Fibroblast of skin of right quadriceps (primary cell): ENCODE data around the gene IFNK.
A peak's percentile ranks its signal among the peaks of the same experiment; 100 is the strongest.

ENCODE experiments used
- DNase-seq: peaks from one replicate; pipeline ENCODE4 v3.0.0-alpha.2; 2013

Gene IFNK

DNA sequence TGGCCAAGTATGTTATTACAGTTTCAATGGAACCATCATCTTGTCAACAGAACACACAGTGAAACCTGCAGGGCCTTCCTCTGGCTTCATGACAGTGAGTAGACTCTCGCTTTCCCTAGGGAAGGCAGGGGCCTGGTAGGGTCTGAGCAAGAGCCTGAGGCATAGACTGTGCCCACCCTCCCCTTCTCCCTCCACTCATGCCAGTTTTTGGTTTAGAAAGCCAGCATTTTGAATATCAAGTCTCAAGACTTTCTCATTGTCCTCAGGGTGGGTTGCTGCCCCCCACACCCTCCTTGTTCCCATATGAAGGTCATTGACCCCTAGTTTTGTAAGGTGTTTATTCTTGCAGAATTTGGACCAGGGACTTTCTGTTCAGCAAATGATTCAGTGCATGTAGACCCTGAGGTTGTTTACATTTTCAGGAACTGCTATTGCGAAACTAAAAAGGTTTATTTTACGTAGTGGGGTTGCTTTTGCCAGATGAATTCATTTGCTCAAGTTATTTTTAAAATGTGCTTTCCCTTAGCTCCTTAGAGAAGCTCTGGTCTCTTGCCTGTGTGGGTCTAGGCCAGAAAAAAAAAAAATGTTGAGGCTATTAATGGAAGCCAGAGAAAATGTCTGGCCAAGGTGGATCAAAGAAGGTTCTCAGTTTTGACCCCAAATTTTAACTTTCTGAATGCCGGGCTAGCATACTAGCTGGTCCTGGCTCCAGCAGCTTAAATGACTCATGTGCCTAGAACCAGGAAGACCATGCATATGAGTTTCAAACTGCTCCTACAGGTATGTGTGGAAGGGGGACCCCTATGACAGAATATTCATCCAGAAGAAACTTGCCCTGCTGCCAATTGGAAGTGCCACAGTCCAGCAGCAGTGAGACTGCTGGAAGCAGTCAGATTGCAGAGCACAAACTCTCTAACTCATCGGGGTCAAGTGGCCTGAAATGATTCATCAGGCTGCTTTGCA is 15.7 kb downstream of the IFNK start:
- DNase-seq = peak; percentile 44

DNA sequence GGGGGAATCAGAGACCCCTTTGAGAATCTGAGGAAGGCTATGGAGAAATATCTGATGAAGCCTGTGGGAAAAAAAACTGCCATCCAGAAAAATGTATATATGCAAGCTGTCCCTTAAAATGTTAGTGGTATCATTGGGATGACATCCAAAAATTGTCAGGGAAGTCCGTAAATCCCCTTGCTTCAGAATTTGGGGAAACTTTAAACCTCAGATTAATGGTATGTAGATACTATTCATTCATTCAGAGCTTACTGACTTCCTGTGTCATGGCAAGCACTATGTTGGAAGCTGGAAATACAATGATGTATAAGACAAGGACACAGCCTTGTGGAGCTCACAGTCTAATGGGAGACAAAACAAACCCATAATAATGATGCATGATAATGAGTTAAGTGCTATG is 16.4 kb downstream of the IFNK start:
- DNase-seq = no peak

DNA sequence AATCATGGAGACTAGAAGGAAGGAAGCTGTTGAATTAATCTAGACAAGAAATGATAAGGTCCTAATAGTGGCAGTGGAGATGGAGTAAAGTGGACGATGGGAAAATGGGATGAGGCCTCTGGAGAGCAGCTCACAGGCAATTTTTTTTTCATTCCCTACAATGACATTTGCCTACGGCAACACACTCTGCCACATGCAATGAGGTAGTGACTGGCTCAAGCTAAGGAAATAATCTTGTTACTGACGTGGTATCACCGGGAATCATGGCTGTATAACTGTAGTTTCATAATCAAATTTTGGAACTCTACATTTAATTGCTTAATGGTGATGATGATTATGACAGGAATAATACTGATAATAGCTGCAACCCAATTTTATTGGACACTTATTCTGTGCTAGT is 17.6 kb downstream of the IFNK start:
- no peak for DNase-seq

DNA sequence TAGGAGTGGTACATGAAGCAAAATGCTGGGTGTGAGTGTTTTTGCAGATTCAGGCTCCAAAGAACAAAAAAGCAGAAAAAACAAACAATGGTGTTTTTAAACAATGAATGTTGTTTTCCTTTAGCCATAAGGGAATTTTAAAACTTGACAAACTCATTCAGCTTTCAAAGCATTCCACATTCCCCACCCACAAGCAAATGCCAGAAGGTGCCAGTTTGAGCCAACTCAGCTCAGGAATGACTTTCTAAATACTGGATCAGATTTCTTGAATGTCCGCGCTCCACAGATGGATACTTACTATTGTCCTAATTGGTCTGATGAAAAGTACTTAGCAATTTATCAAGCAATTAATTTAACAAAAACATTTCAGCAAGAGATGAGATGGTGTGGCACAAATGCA is 18.4 kb downstream of the IFNK start:
- no peak for DNase-seq

DNA sequence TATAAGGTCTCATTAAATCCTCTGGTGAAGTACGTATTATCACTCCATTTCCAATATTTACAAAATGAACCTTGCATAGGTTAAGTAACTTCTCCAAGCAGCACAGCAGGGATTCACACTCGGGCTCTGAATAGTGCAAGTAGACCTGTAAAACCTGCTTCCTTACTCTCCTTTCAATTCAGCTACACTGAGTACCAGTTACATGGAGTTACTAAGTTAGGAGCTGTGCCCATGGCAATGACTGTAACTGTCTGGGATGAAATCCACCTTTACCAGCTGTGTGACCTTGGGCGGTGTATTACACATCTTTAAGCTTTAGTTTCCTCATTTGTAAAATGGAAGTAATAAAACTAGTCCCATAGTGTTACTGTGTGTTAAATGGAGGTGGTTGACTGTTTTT is 21.4 kb downstream of the IFNK start:
- no peak for DNase-seq

DNA sequence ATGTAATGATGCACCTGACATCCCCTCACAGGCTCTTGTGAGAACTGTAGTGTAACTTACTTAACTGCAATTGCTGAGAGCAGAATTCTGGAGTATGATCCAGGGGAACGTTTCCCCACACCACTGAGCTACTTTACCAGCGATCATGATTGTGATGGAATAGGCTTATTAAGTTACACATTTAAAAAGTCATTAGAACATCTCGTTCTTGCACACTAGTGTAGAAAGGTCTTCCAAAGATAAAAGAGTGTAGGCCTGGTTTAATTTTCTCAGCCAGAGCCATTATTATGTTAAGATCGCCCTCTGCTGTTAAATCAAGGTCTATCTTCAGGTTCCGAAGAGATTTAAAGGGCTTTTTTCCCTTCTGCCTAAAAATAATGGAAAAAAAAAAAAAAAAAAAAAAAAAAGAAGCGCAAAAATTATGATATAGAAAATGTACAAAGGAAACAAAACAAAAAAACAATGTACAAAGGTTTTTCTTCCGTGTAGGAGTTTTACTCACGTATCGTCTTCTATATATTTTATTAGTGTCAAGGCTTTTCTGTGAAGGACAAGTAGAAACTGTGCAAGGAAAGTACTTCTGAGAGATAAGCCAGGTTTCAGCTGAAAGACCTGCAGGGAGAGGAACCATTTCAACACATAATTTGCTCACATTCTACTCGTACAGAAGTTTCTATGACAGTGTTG is 24.1 kb downstream of the IFNK start:
- peak; percentile 31 for DNase-seq

DNA sequence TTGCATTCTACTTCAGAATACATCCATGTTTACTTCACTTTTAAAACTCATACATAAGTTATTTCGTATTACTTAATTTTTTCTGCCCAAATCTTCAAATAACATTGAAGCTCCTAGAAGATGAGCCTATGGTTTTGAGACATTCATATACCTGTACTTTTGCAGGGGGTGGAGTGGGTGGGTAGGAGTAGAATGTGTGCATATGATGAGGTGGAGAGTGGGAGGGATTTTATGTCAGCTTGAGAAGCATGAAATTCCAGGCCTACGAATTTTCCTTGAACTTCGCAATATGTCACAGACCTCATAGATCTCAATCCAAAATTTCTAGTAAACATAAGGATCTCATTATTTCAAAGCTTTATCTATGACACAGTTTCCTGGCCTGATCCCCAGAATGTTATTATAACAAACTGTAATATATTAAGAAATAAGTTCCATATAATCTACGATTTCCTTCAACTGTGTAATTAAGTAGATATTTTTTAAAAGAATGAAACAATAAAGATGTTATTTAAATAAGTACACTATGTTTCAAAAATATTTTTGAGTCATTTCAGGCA is 25.2 kb downstream of the IFNK start:
- peak; percentile 62 for DNase-seq

DNA sequence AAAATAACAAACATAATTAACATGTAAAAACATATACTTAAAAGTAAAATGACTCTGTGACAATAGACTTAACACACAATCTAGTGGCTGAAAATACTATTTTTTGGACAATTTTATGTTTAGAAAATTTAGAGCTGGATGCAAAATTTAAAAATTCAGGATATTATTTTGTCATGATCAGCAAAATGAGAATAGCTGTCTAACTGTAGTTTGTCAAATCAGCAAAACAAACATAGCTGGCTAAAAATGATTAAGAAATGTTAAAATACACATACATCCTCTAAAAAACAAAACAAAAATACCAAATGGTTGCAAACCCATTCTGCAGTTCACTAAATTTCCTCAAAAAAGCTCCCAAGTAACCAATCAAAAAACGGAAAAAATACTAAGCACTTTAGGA is 30.6 kb downstream of the IFNK start:
- no peak for DNase-seq

DNA sequence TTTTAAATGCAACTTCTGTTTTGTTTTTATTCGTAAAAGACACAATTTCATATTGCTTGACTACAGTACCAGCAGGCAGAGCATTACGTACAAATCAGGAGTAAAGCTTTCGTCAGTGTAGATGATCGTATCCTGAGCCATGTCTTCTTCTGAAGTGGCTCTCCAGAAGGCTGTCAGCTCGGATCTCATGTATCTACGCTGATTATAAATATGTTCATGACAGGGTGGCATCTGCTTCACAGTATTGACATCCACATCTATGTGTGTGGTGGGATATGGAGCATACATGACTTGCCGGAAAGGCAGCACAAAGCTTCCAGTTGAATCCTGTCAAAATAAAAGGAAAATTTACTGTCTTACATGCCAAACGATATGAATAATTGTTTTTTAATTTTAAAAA is 32.4 kb downstream of the IFNK start:
- no peak for DNase-seq

DNA sequence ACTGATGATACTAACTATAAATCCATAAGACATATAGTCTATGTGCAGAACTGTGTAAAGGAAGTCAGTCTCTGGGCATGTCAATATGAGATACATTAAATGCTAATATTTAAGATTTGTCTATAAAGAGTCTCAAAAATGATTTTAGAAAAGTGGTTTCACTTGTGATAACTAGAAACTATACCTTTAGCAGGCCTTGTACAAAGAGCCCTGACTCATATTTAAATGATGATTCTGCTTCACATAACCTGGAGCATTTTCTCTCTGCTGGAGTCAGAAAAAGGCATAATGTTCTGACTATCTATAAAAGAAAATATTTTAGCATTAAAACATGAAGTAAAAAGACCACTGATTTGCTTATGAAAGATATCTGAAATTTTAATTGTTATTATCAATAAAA is 34.2 kb downstream of the IFNK start:
- DNase-seq = no peak

DNA sequence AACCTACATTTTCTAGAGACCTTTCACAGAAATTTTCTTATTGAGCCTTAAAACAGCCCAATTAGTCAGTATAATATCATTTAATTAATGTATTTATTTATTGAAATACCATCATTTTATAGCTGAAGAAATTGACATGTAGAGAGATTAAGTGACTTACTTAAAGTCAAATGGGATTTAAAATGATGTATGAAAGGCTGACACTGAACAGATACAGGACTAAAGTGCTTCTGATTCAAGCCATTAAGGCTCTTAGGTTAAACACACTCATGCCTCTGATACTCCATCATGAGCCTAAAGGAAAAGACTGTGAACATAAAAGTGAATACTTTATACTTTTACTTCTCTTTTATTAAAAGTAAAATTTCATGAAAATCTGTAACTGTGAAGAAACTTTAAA is 36.4 kb downstream of the IFNK start:
- no peak for DNase-seq

DNA sequence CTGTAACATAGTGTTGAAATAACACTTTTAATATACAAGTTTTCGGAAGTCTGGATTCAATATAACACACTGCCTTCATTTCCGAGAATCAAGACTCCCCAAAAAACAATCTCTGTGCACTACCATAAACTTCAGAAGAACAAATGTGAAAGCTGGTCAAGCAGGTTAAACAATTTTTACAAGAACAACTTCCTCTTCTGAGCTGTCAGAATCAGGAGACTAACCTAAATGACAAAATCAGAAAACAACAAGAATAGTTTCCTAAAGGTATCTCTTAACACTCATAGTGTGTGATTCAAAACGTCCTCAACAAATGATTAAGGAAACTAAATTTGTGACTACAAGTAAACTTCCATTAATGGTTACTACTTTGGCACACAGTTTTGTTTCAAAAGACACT is 37.6 kb downstream of the IFNK start:
- DNase-seq = no peak

DNA sequence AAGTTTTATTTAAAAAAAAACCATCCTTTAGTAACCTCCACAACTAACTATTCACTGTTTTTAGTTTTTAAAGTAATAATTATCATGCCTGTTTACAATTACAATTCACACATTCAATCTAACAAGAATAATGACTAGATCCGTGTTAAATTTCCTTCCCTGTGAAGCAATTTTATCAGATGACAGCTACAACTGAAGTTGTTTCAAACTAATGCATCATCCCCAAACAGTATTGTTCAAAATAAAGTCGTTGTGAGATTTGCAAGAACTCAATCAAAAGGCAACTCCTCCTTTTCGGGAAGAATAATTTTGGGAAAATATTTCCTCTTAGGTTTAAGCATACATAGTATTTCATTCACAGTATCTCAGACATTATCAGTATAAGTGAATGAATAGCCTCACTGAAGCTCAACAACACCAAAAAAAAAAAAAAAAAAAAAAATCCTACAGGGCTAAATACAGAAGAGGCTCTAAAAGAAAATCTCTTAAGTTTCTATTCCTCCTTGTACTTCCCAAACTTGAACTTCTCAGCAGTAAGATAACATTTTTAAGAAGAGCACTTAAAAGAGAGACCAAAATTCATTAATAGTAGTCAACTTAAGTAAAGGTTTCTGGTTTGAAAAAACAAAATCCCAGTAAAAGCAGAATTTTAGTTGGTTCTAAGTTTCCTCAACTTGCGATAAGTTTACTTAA is 39.8 kb downstream of the IFNK start:
- DNase-seq = no peak

DNA sequence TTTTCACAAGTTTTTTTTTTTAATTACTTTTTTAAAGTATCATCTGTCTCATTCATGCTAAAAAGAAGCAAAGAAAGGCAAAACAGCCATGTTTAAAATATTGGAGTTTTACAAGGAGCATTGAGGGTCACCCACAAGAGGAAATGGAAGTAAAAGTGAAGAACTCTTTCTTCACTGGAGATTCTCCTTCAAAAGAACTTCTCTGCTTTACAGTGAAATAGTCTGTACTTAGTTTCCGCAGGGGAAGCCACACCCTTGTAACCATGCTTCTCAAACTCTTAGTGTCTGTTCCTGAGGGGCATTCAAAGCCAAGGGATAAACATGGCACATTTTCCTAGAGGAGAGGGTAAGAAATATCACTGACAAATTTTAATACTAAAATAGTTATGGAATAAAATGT is 40.6 kb downstream of the IFNK start:
- DNase-seq = no peak

DNA sequence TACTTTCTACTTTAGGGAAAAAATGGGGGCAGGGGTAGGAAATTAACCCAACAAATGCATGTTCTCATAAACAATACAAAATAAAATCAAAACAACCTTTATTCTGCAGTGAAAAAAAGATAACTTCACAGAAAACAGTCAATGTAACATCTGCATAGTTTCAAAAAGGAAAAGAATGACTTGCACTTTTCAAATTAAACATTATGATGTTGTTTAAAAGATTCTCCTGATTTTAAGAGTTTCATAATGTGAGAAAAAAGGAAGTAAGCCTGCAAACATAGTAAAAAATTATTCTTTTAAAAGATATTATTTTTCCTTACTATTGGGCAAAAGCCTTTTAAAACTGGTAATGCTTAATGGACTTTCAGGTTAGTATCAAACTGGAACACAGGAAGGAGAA is 41.6 kb downstream of the IFNK start:
- no peak for DNase-seq

DNA sequence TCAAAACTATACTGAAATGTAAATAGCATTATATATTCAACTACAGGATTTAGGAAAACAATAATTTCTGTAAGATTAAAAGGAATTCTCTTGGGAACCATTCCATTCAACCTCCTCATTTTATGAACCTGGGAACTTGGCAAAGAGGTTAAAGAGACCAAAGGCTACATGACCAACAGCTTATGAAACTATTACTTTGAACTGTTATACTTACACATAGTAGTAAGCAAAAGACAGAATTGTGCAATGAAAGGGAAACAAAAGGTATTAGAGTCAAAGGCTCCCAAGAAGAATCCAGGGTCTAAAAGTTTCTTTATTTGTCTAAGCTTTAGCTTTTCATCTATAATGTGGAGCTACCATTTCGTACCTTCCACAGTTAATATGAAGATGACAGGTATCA is 42.0 kb downstream of the IFNK start:
- DNase-seq = no peak

DNA sequence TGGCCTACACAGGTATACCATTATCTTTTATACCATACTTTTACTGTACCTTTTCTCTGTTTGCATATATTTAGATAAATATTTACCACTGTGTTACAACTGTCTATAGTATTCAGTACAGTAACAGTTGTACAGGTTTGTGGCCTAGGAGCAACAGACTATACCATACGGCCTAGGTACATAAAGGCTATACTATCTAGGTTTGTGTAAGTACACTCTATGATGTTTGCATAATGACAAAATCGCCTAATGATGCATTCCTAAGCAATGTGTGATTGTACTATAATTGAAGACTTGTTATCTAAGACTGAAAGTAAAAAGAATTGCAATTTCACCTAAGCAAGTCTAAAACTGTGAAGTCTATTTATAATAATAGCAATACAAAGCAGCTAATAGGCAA is 45.3 kb downstream of the IFNK start:
- no peak for DNase-seq

DNA sequence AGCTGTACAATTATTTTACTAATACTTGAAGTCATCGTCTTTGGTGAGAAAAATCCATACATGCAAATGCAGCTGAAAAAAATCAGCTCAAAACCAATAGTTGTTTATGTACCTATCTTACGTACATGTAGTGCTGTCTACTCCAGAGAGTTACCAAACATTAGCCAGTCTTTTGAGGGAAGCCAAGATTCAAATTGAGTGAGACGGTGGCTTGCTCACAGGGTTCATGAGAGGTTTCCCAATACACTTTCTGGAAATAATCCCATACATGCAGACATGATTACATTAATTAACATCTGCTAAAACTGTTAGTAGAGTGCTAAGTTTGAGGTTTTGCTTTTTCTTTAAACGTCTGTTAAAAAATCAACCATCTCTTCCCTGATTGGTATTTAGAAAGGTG is 46.9 kb downstream of the IFNK start:
- no peak for DNase-seq

DNA sequence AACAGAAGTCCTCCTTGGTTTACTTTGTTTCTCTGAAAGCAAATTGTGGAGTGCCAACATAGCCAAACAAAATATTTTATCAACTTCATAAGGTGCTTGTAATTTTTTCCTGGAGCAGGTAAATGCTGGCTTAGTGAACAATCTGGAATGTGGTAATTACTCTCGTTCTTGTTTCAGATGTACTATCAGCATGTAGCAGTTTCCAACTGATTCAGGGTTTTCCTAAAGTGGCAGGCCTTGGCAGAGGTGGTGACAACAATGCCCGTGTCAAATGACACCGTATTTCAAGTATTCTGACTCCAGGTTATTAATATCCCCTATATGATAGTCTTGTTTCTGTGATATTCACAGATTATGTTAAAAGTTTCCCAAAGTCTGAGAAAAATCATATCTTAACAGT is 48.0 kb downstream of the IFNK start:
- DNase-seq = no peak

DNA sequence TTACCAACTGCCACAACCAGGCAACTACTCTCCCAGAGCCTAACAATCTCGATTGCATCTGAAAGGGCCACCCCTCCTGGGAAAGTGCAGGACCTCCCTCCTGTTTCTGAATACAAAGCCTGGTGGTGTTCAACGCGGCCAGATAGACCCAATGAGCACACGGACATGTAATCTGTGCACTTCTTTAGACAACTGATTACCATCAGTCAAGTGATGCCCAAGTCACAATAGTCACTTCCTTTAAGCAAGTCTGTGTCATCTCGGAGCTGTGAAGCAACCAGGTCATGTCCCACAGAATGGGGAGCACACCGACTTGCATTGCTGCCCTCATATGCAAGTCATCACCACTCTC is 48.5 kb downstream of the IFNK start:
- DNase-seq = peak; percentile 31

DNA sequence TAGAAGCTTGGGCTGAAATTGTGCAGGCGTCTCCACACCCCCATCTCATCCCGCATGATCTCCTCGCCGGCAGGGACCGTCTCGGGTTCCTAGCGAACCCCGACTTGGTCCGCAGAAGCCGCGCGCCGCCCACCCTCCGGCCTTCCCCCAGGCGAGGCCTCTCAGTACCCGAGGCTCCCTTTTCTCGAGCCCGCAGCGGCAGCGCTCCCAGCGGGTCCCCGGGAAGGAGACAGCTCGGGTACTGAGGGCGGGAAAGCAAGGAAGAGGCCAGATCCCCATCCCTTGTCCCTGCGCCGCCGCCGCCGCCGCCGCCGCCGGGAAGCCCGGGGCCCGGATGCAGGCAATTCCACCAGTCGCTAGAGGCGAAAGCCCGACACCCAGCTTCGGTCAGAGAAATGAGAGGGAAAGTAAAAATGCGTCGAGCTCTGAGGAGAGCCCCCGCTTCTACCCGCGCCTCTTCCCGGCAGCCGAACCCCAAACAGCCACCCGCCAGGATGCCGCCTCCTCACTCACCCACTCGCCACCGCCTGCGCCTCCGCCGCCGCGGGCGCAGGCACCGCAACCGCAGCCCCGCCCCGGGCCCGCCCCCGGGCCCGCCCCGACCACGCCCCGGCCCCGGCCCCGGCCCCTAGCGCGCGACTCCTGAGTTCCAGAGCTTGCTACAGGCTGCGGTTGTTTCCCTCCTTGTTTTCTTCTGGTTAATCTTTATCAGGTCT is 49.0 kb downstream of the IFNK start, which contains the start of gene C9orf72:
Gene C9orf72 (minus strand): TSS at position 564 of the 716 bp plus-strand sequence. CDS start 6,361 bp downstream, outside the sequence.
- peak; percentile 62 for DNase-seq
